ENCODE results near the gene RANBP9. TPM values are rescaled to one million over a fixed set of nuclear protein-coding genes. Genes with fewer than 3 reads are reported as not detected.

Gene RANBP9
- total and polyA plus RNA-seq, 9 of the 15 experiments (the other 6 are each of a cell fraction or from before 2014, with no cell fraction given), result 27.5 to 130 (median 61.5) TPM

- TF ChIP-seq MGA (IDR thresholded peaks at IDR 0.05) (no peak), FOXJ2 (tag; IDR thresholded peaks at IDR 0.05) (no peak), ZC3H11A (IDR thresholded peaks at IDR 0.05; ENCODE audit: low read depth, low read length) (no peak), MECOM (CRISPR knock-in tag; IDR thresholded peaks at IDR 0.05) (no peak), COPS2 (conservative IDR thresholded peaks at IDR 0.05) (no peak), GABPA (tag; conservative IDR thresholded peaks at IDR 0.05; ENCODE audit: low read depth) (peak; percentile 90), RCOR1 (IDR thresholded peaks at IDR 0.05; ENCODE audit: borderline replicate concordance in 1 of 2, low read depth in 2 of 2, low read length in 2 of 2) (0 out of 4 replicates have a peak, but pooled peaks of 1 of the 2 experiments have one; percentile 3), RAD21 (CRISPR knock-in tag; conservative IDR thresholded peaks at IDR 0.05 in 1 of 2, IDR thresholded peaks at IDR 0.05 in 1 of 2) (peak in 1 of 2 experiments; percentile 37; a peak in 1 of 4 replicates), ZMIZ1 (IDR thresholded peaks at IDR 0.05; ENCODE audit: low read depth in 2 of 2, low read length in 2 of 2) (no peak), USF1 (CRISPR knock-in tag; IDR thresholded peaks at IDR 0.05) (no peak), BHLHE40 (IDR thresholded peaks at IDR 0.05; ENCODE audit: low read length) (no peak), ZNF589 (CRISPR knock-in tag; IDR thresholded peaks at IDR 0.05; ENCODE audit: low read depth) (0 out of 2 replicates have a peak, but pooled peaks have one; percentile 20)
Observed at GRCh38 chr6:13711324-13711732, 307 bp downstream of the RANBP9 start (continued).

All from K562 (cell line).